ENCODE results near the gene KCNA2.

GRCh38 chr1:110631836-110632620 lies 25.9 kb upstream of the KCNA2 start:
- no peak for TF ChIP-seq CTCF (IDR thresholded peaks at IDR 0.05)
- no peak for TF ChIP-seq EZH2 (IDR thresholded peaks at IDR 0.05; ENCODE audit: borderline replicate concordance, insufficient read depth, low read depth, low read length, poor library complexity, severe bottlenecking)

All from B cell (primary cell).